HCT116 (cell line): Measurements from ENCODE around the gene KCNN3. TPM values are rescaled to one million over a fixed set of nuclear protein-coding genes. Genes with fewer than 3 reads are reported as not detected.

Source experiments
- ATAC-seq: fragments of 200-7000 bp; cut with Tn5 transposase; 2 replicates; pipeline ENCODE4 v1.9.1; 2020; ENCODE audit warnings: mild to moderate bottlenecking, moderate library complexity
- BruUV-seq: library from RNA; stranded (reverse); fragments of 400-500 nt; replicated peaks from 2 replicates; lab custom pipeline; 2021; lab: Mats Ljungman, UMichigan
- CTCF ChIA-PET: fragments of 300-600 bp; sonication (Branson Sonifier 250); formaldehyde crosslinking; loops from one replicate; lab custom pipeline; 2021; ENCODE audit warnings: antibody characterized with exemption; lab: Charles Lee
- POLR2A ChIA-PET: fragments of 300-600, 350-600 bp; sonication (Branson Sonifier 250); formaldehyde crosslinking; loops from one replicate; lab custom pipeline; 2021; ENCODE audit warnings: antibody characterized with exemption; lab: Charles Lee
- RAD21 ChIA-PET, 2 experiments: fragments of 300-600 bp; sonication (Branson Sonifier 250); formaldehyde crosslinking; loops; one replicate each; lab custom pipeline; 2023; ENCODE audit warnings: low total read pairs in 2 of 2; ENCODE audit not compliant: uncharacterized antibody in 2 of 2, unreplicated experiment in 2 of 2, low non-redundant PET in 1 of 2; lab: Charles Lee
- DNase-seq: peaks from one replicate; pipeline ENCODE4 v3.0.0-alpha.2; 2010; ENCODE audit warnings: low read depth, low spot score
- H2AFZ ChIP-seq: fragments of 200-600 bp; shearing (Covaris generic), sonication (generic); 2 replicates; pipeline ENCODE4 v1.6.1; 2017; ENCODE audit warnings: low read depth, mixed run types, mixed read lengths, antibody characterized with exemption, low read length; ENCODE audit not compliant: poor library complexity, severe bottlenecking
- H3K27ac ChIP-seq: 2 replicates; pipeline ENCODE4 v1.5.1; 2012; ENCODE audit warnings: low read depth, low read length
- H3K27me3 ChIP-seq: fragments of 200-600 bp; sonication (generic); 2 replicates; pipeline ENCODE4 v1.6.1; 2016; ENCODE audit warnings: mixed run types, low read length, mixed read lengths; ENCODE audit not compliant: insufficient read depth
- H3K36me3 ChIP-seq, 2 experiments: fragments of 200-500 bp in 1 of 2; fragments of 200-600 bp in 1 of 2; sonication (Bioruptor generic) in 1 of 2; sonication (generic) in 1 of 2; 2 replicates each; pipeline versions ENCODE4 v1.5.1 to v1.6.1; 2014 to 2016; ENCODE audit warnings: low read length in 2 of 2, inconsistent platforms in 1 of 2, mixed read lengths in 1 of 2, mixed run types in 1 of 2; ENCODE audit not compliant: insufficient read depth in 2 of 2, control insufficient read depth in 1 of 2
- H3K4me1 ChIP-seq, 2 experiments: fragments of 200-600 bp in 1 of 2; sonication (generic) in 1 of 2; 2 replicates each; pipeline versions ENCODE4 v1.5.1 to v1.6.1; 2012 to 2017; ENCODE audit warnings: low read length in 2 of 2, inconsistent platforms in 1 of 2, mild to moderate bottlenecking in 1 of 2, mixed read lengths in 1 of 2, mixed run types in 1 of 2, moderate library complexity in 1 of 2; ENCODE audit not compliant: insufficient read depth in 2 of 2, control insufficient read depth in 1 of 2
- H3K4me2 ChIP-seq: fragments of 200-600 bp; sonication (generic); 2 replicates; pipeline ENCODE4 v1.6.1; 2017; ENCODE audit warnings: mixed run types, low read length, mixed read lengths
- H3K4me3 ChIP-seq, 2 experiments: fragments of 200-600 bp in 1 of 2; sonication (generic) in 1 of 2; replicated peaks in 1 of 2; 2 replicates each; pipeline ENCODE4 v1.5.1; 2011 to 2016; ENCODE audit warnings: low read length in 2 of 2, control low read depth in 1 of 2, low read depth in 1 of 2, mild to moderate bottlenecking in 1 of 2, mixed read lengths in 1 of 2, mixed run types in 1 of 2
- H3K79me2 ChIP-seq: fragments of 200-600 bp; sonication (generic); 2 replicates; pipeline ENCODE4 v1.6.1; 2017; ENCODE audit warnings: mild to moderate bottlenecking, mixed run types, low read length, moderate library complexity, mixed read lengths; ENCODE audit not compliant: insufficient read depth
- H3K9ac ChIP-seq: fragments of 200-600 bp; sonication (generic); 2 replicates; pipeline ENCODE4 v1.6.1; 2016; ENCODE audit warnings: low read length, mixed read lengths
- H3K9me2 ChIP-seq: fragments of 200-600 bp; sonication (generic), shearing (Covaris generic); 2 replicates; pipeline ENCODE4 v1.6.1; 2017; ENCODE audit warnings: mixed run types, mild to moderate bottlenecking, moderate library complexity; ENCODE audit not compliant: insufficient read depth
- H3K9me3 ChIP-seq, 2 experiments: fragments of 200-500 bp in 1 of 2; fragments of 200-600 bp in 1 of 2; sonication (Bioruptor generic) in 1 of 2; sonication (generic) in 1 of 2; 2 replicates each; pipeline ENCODE4 v1.6.1; 2014 to 2017; ENCODE audit warnings: low read length in 2 of 2, mixed read lengths in 2 of 2, inconsistent platforms in 1 of 2, low read depth in 1 of 2, mild to moderate bottlenecking in 1 of 2, mixed run types in 1 of 2, moderate library complexity in 1 of 2; ENCODE audit not compliant: control insufficient read depth in 1 of 2, insufficient read depth in 1 of 2
- H4K20me1 ChIP-seq: fragments of 200-600 bp; sonication (generic), shearing (Covaris generic); 2 replicates; pipeline ENCODE4 v1.6.1; 2017; ENCODE audit warnings: mixed run types, mild to moderate bottlenecking, moderate library complexity; ENCODE audit not compliant: insufficient read depth
- CBX3 ChIP-seq: IDR thresholded peaks from 2 replicates; pipeline ENCODE4 v1.6.1; 2012; ENCODE audit warnings: low read depth
- CEBPB ChIP-seq: IDR thresholded peaks from 2 replicates; pipeline ENCODE4 v1.6.1; 2012; ENCODE audit warnings: low read depth
- EGR1 ChIP-seq: IDR thresholded peaks from 2 replicates; pipeline ENCODE4 v1.6.1; 2012; ENCODE audit warnings: low read depth
- ELF1 ChIP-seq: IDR thresholded peaks from 2 replicates; pipeline ENCODE4 v1.6.1; 2012; ENCODE audit warnings: low read depth, borderline replicate concordance
- EZH2 ChIP-seq: fragments of 200-600 bp; sonication (generic); IDR thresholded peaks from 2 replicates; pipeline ENCODE4 v1.6.1; 2017; ENCODE audit warnings: antibody characterized with exemption, mixed run types
- FOSL1 ChIP-seq: IDR thresholded peaks from 2 replicates; pipeline ENCODE4 v1.6.1; 2012; ENCODE audit warnings: low read depth
- JUND ChIP-seq: IDR thresholded peaks from 2 replicates; pipeline ENCODE4 v1.6.1; 2012
- POLR2A ChIP-seq: IDR thresholded peaks from 2 replicates; pipeline ENCODE4 v1.7.0; 2011; ENCODE audit warnings: borderline replicate concordance; ENCODE audit not compliant: insufficient read depth, insufficient read length; ENCODE audit errors: extremely low read depth
- POLR2AphosphoS5 ChIP-seq: IDR thresholded peaks from 2 replicates; pipeline ENCODE4 v1.6.1; 2011; ENCODE audit warnings: mild to moderate bottlenecking, low read depth, low read length, moderate library complexity
- RAD21 ChIP-seq: IDR thresholded peaks from 2 replicates; pipeline ENCODE4 v1.6.1; 2012; ENCODE audit warnings: low read depth, mild to moderate bottlenecking
- REST ChIP-seq: IDR thresholded peaks from 2 replicates; pipeline ENCODE4 v1.6.1; 2012; ENCODE audit warnings: low read depth
- SRF ChIP-seq: IDR thresholded peaks from 2 replicates; pipeline ENCODE4 v1.6.1; 2012; ENCODE audit warnings: low read depth
- TCF7L2 ChIP-seq: IDR thresholded peaks from 2 replicates; pipeline ENCODE4 v1.7.0; 2011; ENCODE audit warnings: borderline replicate concordance, inconsistent platforms; ENCODE audit not compliant: insufficient read depth, insufficient read length; ENCODE audit errors: extremely low read depth
- YY1 ChIP-seq: IDR thresholded peaks from 2 replicates; pipeline ENCODE4 v1.6.1; 2011; ENCODE audit warnings: low read length, low read depth, moderate library complexity, mild to moderate bottlenecking; ENCODE audit not compliant: insufficient replicate concordance; ENCODE audit errors: extremely low read depth
- ZNF274 ChIP-seq: fragments of 200-500 bp; sonication (Bioruptor generic); IDR thresholded peaks from 2 replicates; pipeline ENCODE4 v1.6.1; 2014; ENCODE audit warnings: mild to moderate bottlenecking, low read depth, low read length, inconsistent platforms
- intact Hi-C: fragments of 100-400 bp; cut with micrococcal nuclease; formaldehyde crosslinking; loops from 2 replicates; pipeline ENCODE4 v1.10.0; 2022
- total RNA-seq: library from RNA; stranded (reverse); gene quantifications from one replicate; pipeline ENCODE4 v1.2.1, GENCODE V29; 2021; ENCODE audit not compliant: unreplicated experiment
- TF ChIP-seq, protein P1 (sequence below): IDR thresholded peaks from 2 replicates; pipeline ENCODE4 v1.6.1; 2011; ENCODE audit warnings: mild to moderate bottlenecking, low read length, moderate library complexity; ENCODE audit not compliant: insufficient replicate concordance; ENCODE audit errors: extremely low read depth
- TF ChIP-seq, protein P2 (sequence below): IDR thresholded peaks from 2 replicates; pipeline ENCODE4 v1.6.1; 2012

KCNN3 gene
- total RNA-seq, 1 experiment from 2014 or later = 1.1 TPM

- no TSS peak for BruUV-seq
- Histone ChIP-seq H4K20me1 (no peaks in the 10 kb centered on the region), H3K9me2 (no peaks in the 10 kb centered on the region), H2AFZ (no peak overlapping the region), H3K4me1 (peaks cover under 1 to 8% of the 10 kb centered on the region in 2 experiments; a peak in 3 of 4 replicates), H3K4me3 (no peak overlapping the region), H3K27ac (no peak overlapping the region), H3K4me2 (no peak overlapping the region), H3K9ac (no peak overlapping the region), H3K9me3 (no peaks in the 10 kb centered on the region), H3K79me2 (no peaks in the 10 kb centered on the region), H3K36me3 (no peaks in the 10 kb centered on the region), H3K27me3 (no peaks in the 10 kb centered on the region)
- DNase-seq (no peak), ATAC-seq (no peak)
- POLR2A ChIA-PET = no interaction called here
- TF ChIP-seq, protein P1, sequence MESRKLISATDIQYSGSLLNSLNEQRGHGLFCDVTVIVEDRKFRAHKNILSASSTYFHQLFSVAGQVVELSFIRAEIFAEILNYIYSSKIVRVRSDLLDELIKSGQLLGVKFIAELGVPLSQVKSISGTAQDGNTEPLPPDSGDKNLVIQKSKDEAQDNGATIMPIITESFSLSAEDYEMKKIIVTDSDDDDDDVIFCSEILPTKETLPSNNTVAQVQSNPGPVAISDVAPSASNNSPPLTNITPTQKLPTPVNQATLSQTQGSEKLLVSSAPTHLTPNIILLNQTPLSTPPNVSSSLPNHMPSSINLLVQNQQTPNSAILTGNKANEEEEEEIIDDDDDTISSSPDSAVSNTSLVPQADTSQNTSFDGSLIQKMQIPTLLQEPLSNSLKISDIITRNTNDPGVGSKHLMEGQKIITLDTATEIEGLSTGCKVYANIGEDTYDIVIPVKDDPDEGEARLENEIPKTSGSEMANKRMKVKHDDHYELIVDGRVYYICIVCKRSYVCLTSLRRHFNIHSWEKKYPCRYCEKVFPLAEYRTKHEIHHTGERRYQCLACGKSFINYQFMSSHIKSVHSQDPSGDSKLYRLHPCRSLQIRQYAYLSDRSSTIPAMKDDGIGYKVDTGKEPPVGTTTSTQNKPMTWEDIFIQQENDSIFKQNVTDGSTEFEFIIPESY = no peak
- TF ChIP-seq EGR1 = no peak
- TF ChIP-seq ZNF274 = no peak
- no peak for TF ChIP-seq POLR2AphosphoS5
- TF ChIP-seq TCF7L2 = no peak
- TF ChIP-seq, protein P2, sequence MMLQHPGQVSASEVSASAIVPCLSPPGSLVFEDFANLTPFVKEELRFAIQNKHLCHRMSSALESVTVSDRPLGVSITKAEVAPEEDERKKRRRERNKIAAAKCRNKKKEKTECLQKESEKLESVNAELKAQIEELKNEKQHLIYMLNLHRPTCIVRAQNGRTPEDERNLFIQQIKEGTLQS = no peak
- no peak for TF ChIP-seq CEBPB
- no peak for TF ChIP-seq JUND
- no peak for TF ChIP-seq YY1
- no peak for TF ChIP-seq CBX3
- TF ChIP-seq ELF1 = no peak
- TF ChIP-seq POLR2A = no peak
- no peak for TF ChIP-seq EZH2
- no peak for TF ChIP-seq SRF
- TF ChIP-seq FOSL1 = no peak
- TF ChIP-seq REST = no peak
- TF ChIP-seq RAD21 = no peak
- RAD21 ChIA-PET = no interaction called here
- intact Hi-C loops = no loop called here
- CTCF ChIA-PET = no interaction called here
These were observed 98.0 kb downstream of the KCNN3 start for GRCh38 chr1:154772056-154772455.
